Fibroblast of pulmonary artery (primary cell): Measurements from ENCODE around the gene DPM2.

ENCODE experiments used
- DNase-seq: peaks from one replicate; pipeline ENCODE4 v3.0.0-alpha.2; 2010; ENCODE audit warnings: low read depth
- H3K4me3 ChIP-seq: replicated peaks from 2 replicates; pipeline ENCODE4 v1.5.1; 2011; ENCODE audit warnings: low read depth, mild to moderate bottlenecking, control low read depth, low read length, moderate library complexity
- CTCF ChIP-seq: IDR thresholded peaks from 2 replicates; pipeline ENCODE4 v1.5.1; 2011; ENCODE audit warnings: mild to moderate bottlenecking, control low read depth, low read length, inconsistent platforms; ENCODE audit errors: missing control alignments

DPM2 gene

GRCh38 chr9:127937388-127938297, at the start of gene DPM2:
Gene DPM2, minus strand, starts transcription at chr9:127937854. Its CDS starts 34 bp downstream, at chr9:127937820.
- DNase-seq, result peak; percentile 85
- TF ChIP-seq CTCF, result no peak
- H3K4me3 ChIP-seq, result peak within 1 kb of the TSS; percentile 91

DNA sequence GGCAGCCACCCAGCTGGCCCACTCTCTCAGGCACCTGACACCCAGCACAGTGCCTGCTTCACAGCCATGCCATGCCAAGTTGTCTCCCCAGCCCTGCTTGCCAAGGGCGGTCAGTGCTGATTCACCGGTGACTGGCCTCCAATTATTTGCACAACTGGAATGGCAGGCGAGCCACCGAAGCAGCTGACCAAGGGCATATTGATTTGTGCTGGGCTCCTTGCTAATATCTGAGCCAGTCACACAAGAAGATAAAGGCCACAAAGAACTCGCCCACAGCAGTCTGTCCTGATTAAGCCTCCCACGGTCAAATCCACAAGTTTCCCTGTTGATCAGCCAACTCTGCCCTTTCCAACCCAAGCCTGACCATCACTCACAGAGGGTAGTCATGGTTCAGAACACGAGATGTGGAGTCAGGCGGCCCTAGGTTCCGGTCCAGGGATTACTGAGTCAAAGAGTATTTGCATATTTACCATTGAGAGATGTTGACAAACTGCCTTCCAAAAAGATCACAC, 49.5 kb upstream of the DPM2 start:
- H3K4me3 ChIP-seq, result no peak overlapping the region
- no peak for TF ChIP-seq CTCF
- no peak for DNase-seq

- H3K4me3 ChIP-seq, result no peak overlapping the region
- DNase-seq, result no peak
- no peak for TF ChIP-seq CTCF
These were observed 47.4 kb upstream of the DPM2 start for GRCh38 chr9:127985011-127985410.

DNA sequence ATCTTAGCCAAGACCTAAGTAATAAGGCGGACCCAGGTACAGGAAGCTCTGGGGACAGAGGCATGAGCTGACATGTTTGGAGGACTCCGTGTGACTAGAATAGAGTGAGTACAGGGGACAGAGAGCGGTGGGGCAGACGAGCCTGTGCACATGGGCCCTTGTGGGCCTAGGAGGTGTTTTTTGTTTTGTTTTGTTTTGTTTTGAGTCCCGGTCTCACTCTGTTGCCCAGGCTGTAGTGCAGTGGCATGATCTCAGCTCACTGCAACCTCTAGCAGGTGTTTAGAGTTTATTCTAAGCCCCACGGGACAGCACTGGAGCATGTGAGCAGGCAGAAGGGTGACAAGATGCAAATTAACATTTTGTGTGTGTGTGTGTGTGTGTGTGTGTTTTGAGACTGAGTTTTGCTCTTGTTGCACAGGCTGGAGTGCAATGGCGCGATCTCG, 46.2 kb upstream of the DPM2 start:
- DNase-seq, result no peak
- H3K4me3 ChIP-seq, result no peak overlapping the region
- no peak for TF ChIP-seq CTCF

GRCh38 chr9:127982912-127983311, 45.3 kb upstream of the DPM2 start:
- no peak for DNase-seq
- no peak for TF ChIP-seq CTCF
- H3K4me3 ChIP-seq, result no peak overlapping the region

GRCh38 chr9:127981559-127982121, 44.0 kb upstream of the DPM2 start:
- no peak for TF ChIP-seq CTCF
- peak overlapping the region; percentile 51 for H3K4me3 ChIP-seq
- no peak for DNase-seq
